Globus pallidus (tissue), 1 donor: ENCODE results near the gene DSC1.
"Not testable (repeated sequence)": the region's sequence is repeated elsewhere in the genome, so short reads cannot be mapped to it uniquely, and the experiment has no call there.

Experiments used
- DNase-seq: peaks from one replicate; pipeline ENCODE4 v3.0.0-alpha.2; 2015; ENCODE audit warnings: low spot score

DSC1 gene

GRCh38 chr18:31162825-31163435, at the start of gene DSC1:
Gene DSC1 (minus strand): TSS chr18:31162856. CDS start chr18:31162594, 262 bp downstream.
- no peak for DNase-seq

GRCh38 chr18:31211047-31211446, 48.4 kb upstream of the DSC1 start:
- DNase-seq: no peak

GRCh38 chr18:31209041-31209440, 46.4 kb upstream of the DSC1 start:
- no peak for DNase-seq

GRCh38 chr18:31207391-31207790, 44.7 kb upstream of the DSC1 start:
- no peak for DNase-seq

GRCh38 chr18:31206787-31207381, 44.2 kb upstream of the DSC1 start:
- DNase-seq: no peak

- DNase-seq: no peak
Observed at GRCh38 chr18:31206071-31206470, 43.4 kb upstream of the DSC1 start.

- no peak for DNase-seq
Observed at GRCh38 chr18:31205273-31205672, 42.6 kb upstream of the DSC1 start.

- no peak for DNase-seq
Observed at GRCh38 chr18:31204833-31205232, 42.2 kb upstream of the DSC1 start.

- no peak for DNase-seq
Observed at GRCh38 chr18:31204166-31204565, 41.5 kb upstream of the DSC1 start.

GRCh38 chr18:31203794-31204148, 41.1 kb upstream of the DSC1 start:
- no peak for DNase-seq

- no peak for DNase-seq
Observed at GRCh38 chr18:31203096-31203793, 40.6 kb upstream of the DSC1 start.

GRCh38 chr18:31199190-31199769, 36.6 kb upstream of the DSC1 start:
- DNase-seq: no peak

- DNase-seq: no peak
Observed at GRCh38 chr18:31197676-31198075, 35.0 kb upstream of the DSC1 start.

GRCh38 chr18:31195063-31195462, 32.4 kb upstream of the DSC1 start:
- no peak for DNase-seq

GRCh38 chr18:31192086-31192776, 29.6 kb upstream of the DSC1 start:
- DNase-seq: no peak

GRCh38 chr18:31190919-31191318, 28.3 kb upstream of the DSC1 start:
- no peak for DNase-seq

- DNase-seq: no peak
Observed at GRCh38 chr18:31189757-31190156, 27.1 kb upstream of the DSC1 start.

GRCh38 chr18:31185186-31185950, 22.7 kb upstream of the DSC1 start:
- no peak for DNase-seq

GRCh38 chr18:31183302-31183701, 20.6 kb upstream of the DSC1 start:
- no peak for DNase-seq

GRCh38 chr18:31177369-31177768, 14.7 kb upstream of the DSC1 start:
- DNase-seq: not testable (repeated sequence)

GRCh38 chr18:31176531-31176930, 13.9 kb upstream of the DSC1 start:
- DNase-seq: no peak
